Right lung (tissue), 5 donors: ENCODE results near the gene SLC22A14. TPM values are rescaled to one million over a fixed set of nuclear protein-coding genes. Genes with fewer than 3 reads are reported as not detected.

Experiments used
- polyA plus RNA-seq, 5 donors: library from polyadenylated mRNA; unstranded; fragments of 120-200 nt; gene quantifications; one replicate each; pipeline versions ENCODE4 v1.2.1 to v1.2.3, GENCODE V29; 2013; ENCODE audit warnings: inconsistent platforms in 1 of 5, low replicate concordance in 1 of 5; ENCODE audit not compliant: insufficient read length in 5 of 5, insufficient read depth in 1 of 5

SLC22A14 gene
- polyA plus RNA-seq, 5 donors = 0.11 to 0.24 (median 0.14) TPM

Other genes starting within 250 kb of the SLC22A14 start
- 10 to 100 TPM in 1 of 5 donors, 1 to 10 TPM in 4; 2.3 to 10.4 (median 7.8) TPM for gene DLEC1, start 243.1 kb upstream of the SLC22A14 start, polyA plus RNA-seq
- 10 to 100 TPM; 53.7 to 70.1 (median 61.8) TPM for gene ACAA1, start 145.2 kb upstream of the SLC22A14 start, polyA plus RNA-seq
- 10 to 100 TPM; 38.4 to 43.9 (median 41.6) TPM for gene MYD88, start 143.6 kb upstream of the SLC22A14 start, polyA plus RNA-seq
- 10 to 100 TPM; 35.9 to 56.0 (median 44.9) TPM for gene OXSR1, start 116.8 kb upstream of the SLC22A14 start, polyA plus RNA-seq
- gene SLC22A13, start 16.5 kb upstream of the SLC22A14 start, polyA plus RNA-seq = under 1 TPM; 0.06 to 0.24 (median 0.10) TPM
- gene XYLB, start 64.5 kb downstream of the SLC22A14 start, polyA plus RNA-seq = 1 to 10 TPM; 4.5 to 8.3 (median 6.6) TPM
- 10 to 100 TPM in 3 of 5 donors, 1 to 10 TPM in 2; 6.8 to 12.2 (median 10.1) TPM for gene ACVR2B, start 171.6 kb downstream of the SLC22A14 start, polyA plus RNA-seq
- 10 to 100 TPM; 15.4 to 25.4 (median 21.0) TPM for gene EXOG, start 214.0 kb downstream of the SLC22A14 start, polyA plus RNA-seq